ENCODE data around the gene EPN2.
A peak's percentile ranks its signal among the peaks of the same experiment; 100 is the strongest.

EPN2 gene

GRCh38 chr17:19292377-19292711 is 55.2 kb downstream of the EPN2 start:
- no peak overlapping the region for H3K4me3 ChIP-seq (ENCODE audit: control insufficient read depth, low read depth, low read length)
- no peak for TF ChIP-seq CTCF (conservative IDR thresholded peaks at IDR 0.05; ENCODE audit: control insufficient read depth, insufficient read depth, low read depth, low read length)
- no peak for DNase-seq (ENCODE audit: low read depth)

GRCh38 chr17:19294443-19294842 is 57.3 kb downstream of the EPN2 start:
- no peak overlapping the region for H3K4me3 ChIP-seq (ENCODE audit: control insufficient read depth, low read depth, low read length)
- TF ChIP-seq CTCF (conservative IDR thresholded peaks at IDR 0.05; ENCODE audit: control insufficient read depth, insufficient read depth, low read depth, low read length): no peak
- no peak for DNase-seq (ENCODE audit: low read depth)

- DNase-seq (ENCODE audit: low read depth): peak; percentile 20
- TF ChIP-seq CTCF (conservative IDR thresholded peaks at IDR 0.05; ENCODE audit: control insufficient read depth, insufficient read depth, low read depth, low read length): no peak
- no peak overlapping the region for H3K4me3 ChIP-seq (ENCODE audit: control insufficient read depth, low read depth, low read length)
Measured at GRCh38 chr17:19295473-19296135, 58.4 kb downstream of the EPN2 start.

GRCh38 chr17:19296786-19297778 is 59.9 kb downstream of the EPN2 start:
- H3K4me3 ChIP-seq (ENCODE audit: control insufficient read depth, low read depth, low read length): no peak overlapping the region
- no peak for DNase-seq (ENCODE audit: low read depth)
- no peak for TF ChIP-seq CTCF (conservative IDR thresholded peaks at IDR 0.05; ENCODE audit: control insufficient read depth, insufficient read depth, low read depth, low read length)

- no peak overlapping the region for H3K4me3 ChIP-seq (ENCODE audit: control insufficient read depth, low read depth, low read length)
- no peak for DNase-seq (ENCODE audit: low read depth)
- TF ChIP-seq CTCF (conservative IDR thresholded peaks at IDR 0.05; ENCODE audit: control insufficient read depth, insufficient read depth, low read depth, low read length): no peak
Measured at GRCh38 chr17:19298569-19299213, 61.5 kb downstream of the EPN2 start.

GRCh38 chr17:19299214-19299747 is 62.1 kb downstream of the EPN2 start:
- DNase-seq (ENCODE audit: low read depth): no peak
- no peak overlapping the region for H3K4me3 ChIP-seq (ENCODE audit: control insufficient read depth, low read depth, low read length)
- TF ChIP-seq CTCF (conservative IDR thresholded peaks at IDR 0.05; ENCODE audit: control insufficient read depth, insufficient read depth, low read depth, low read length): no peak
